K562 (cell line): Measurements from ENCODE around the gene NDUFAF2. TPM values are rescaled to one million over a fixed set of nuclear protein-coding genes. Genes with fewer than 3 reads are reported as not detected.

Experiments used
- ASH1L ChIP-seq: fragments of 450-650 bp; IDR thresholded peaks from 2 replicates; pipeline ENCODE4 v1.6.1; 2018; ENCODE audit warnings: borderline replicate concordance, mild to moderate bottlenecking, low read depth; ENCODE audit not compliant: partially characterized antibody
- BCL6 ChIP-seq: fragments of 250-450 bp; sonication (Bioruptor Pico); IDR thresholded peaks from 2 replicates; pipeline ENCODE4 v1.4.0; 2020
- CBFA2T2 ChIP-seq: fragments of 450-650 bp; conservative IDR thresholded peaks from 2 replicates; pipeline ENCODE4 v1.6.1; 2017; ENCODE audit warnings: mild to moderate bottlenecking
- EP300 ChIP-seq: IDR thresholded peaks from 2 replicates; pipeline ENCODE4 v1.6.1; 2012; ENCODE audit warnings: low read length, improper control_type of control experiment
- EWSR1 ChIP-seq: fragments of 450-650 bp; IDR thresholded peaks from 2 replicates; pipeline ENCODE4 v1.6.1; 2018; ENCODE audit warnings: borderline replicate concordance, mild to moderate bottlenecking, low read depth, moderate library complexity; ENCODE audit not compliant: partially characterized antibody
- FOSL1 ChIP-seq: fragments of 200-800 bp; sonication (Bioruptor generic); conservative IDR thresholded peaks from 2 replicates; pipeline ENCODE4 v1.6.1; 2016; ENCODE audit warnings: missing genetic modification characterization, missing compliant biosample characterization
- JUND ChIP-seq, 2 experiments: IDR thresholded peaks; 2 replicates in 1 of 2; 3 replicates in 1 of 2; pipeline ENCODE4 v1.6.1; 2011; ENCODE audit warnings: borderline replicate concordance in 2 of 2, low read depth in 2 of 2, low read length in 2 of 2, improper control_type of control experiment in 1 of 2, missing biosample characterization in 1 of 2, missing genetic modification characterization in 1 of 2, missing genetic modification reagents in 1 of 2
- KAT7 ChIP-seq: sonication (generic); formaldehyde crosslinking; IDR thresholded peaks from 2 replicates; pipeline ENCODE4 v1.8.0; 2022; ENCODE audit warnings: missing genetic modification reagents, mild to moderate bottlenecking, borderline replicate concordance
- MAZ ChIP-seq, 2 experiments: fragments of 450-650 bp in 1 of 2; sonication (generic) in 1 of 2; formaldehyde crosslinking; IDR thresholded peaks in 1 of 2; conservative IDR thresholded peaks in 1 of 2; 2 replicates each; pipeline versions ENCODE4 v1.4.0 to v1.5.0; 2020; ENCODE audit warnings: mild to moderate bottlenecking in 1 of 2, missing genetic modification reagents in 1 of 2
- NFRKB ChIP-seq: fragments of 450-650 bp; IDR thresholded peaks from 2 replicates; pipeline ENCODE4 v1.6.1; 2016; ENCODE audit warnings: low read depth
- NFXL1 ChIP-seq: fragments of 450-650 bp; formaldehyde crosslinking; IDR thresholded peaks from 2 replicates; pipeline ENCODE4 v1.4.0; 2021; ENCODE audit warnings: mild to moderate bottlenecking
- NR2C2 ChIP-seq, 2 experiments: fragments of 200-800 bp in 1 of 2; sonication (Bioruptor generic) in 1 of 2; sonication (generic) in 1 of 2; formaldehyde crosslinking in 1 of 2; IDR thresholded peaks; 2 replicates each; pipeline versions ENCODE4 v1.6.1 to v1.8.0; 2016 to 2022; ENCODE audit warnings: mild to moderate bottlenecking in 1 of 2, missing compliant biosample characterization in 1 of 2, missing genetic modification characterization in 1 of 2, missing genetic modification reagents in 1 of 2
- RBFOX2 ChIP-seq: fragments of 200-400 bp; formaldehyde crosslinking; IDR thresholded peaks from 2 replicates; pipeline ENCODE4 v1.6.1; 2017; ENCODE audit warnings: low read depth, mild to moderate bottlenecking, low read length, moderate library complexity
- SIX5 ChIP-seq, 2 experiments: IDR thresholded peaks; 2 replicates each; pipeline ENCODE4 v1.6.1; 2011; ENCODE audit warnings: low read length in 2 of 2, borderline replicate concordance in 1 of 2, low read depth in 1 of 2, mild to moderate bottlenecking in 1 of 2, moderate library complexity in 1 of 2; ENCODE audit not compliant: insufficient read depth in 1 of 2
- ZC3H4 ChIP-seq: sonication (generic); formaldehyde crosslinking; IDR thresholded peaks from 2 replicates; pipeline ENCODE4 v1.9.0; 2021; ENCODE audit warnings: missing genetic modification reagents, borderline replicate concordance
- polyA plus RNA-seq, 8 experiments: library from polyadenylated mRNA; depleted of rRNA in 4 of 8; stranded (reverse) in 5 of 8; unstranded in 3 of 8; fragments of >200 nt; fragmentation: Nextera tagmentation in 2 of 8; fragmentation: Illumina TruSeq in 1 of 8; extraction: Ambion mirVana in 2 of 8; extraction: Trizol in 1 of 8; gene quantifications; 2 replicates each; pipeline versions ENCODE4 v1.2.1 to v1.2.3, GENCODE V29; 2011 to 2014; ENCODE audit warnings: inconsistent platforms in 1 of 8, missing spikeins in 1 of 8
- total RNA-seq, 7 experiments: library from RNA; depleted of rRNA in 6 of 7; stranded (reverse); fragments of >200 nt in 6 of 7; fragmentation: Illumina TruSeq in 2 of 7; extraction: Trizol in 2 of 7; gene quantifications; 2 replicates each; pipeline versions ENCODE4 v1.2.1 to v1.2.3, GENCODE V29; 2011 to 2021; ENCODE audit warnings: low replicate concordance in 1 of 7
- TF ChIP-seq, protein P1 (sequence below): sonication (generic); formaldehyde crosslinking; IDR thresholded peaks from 2 replicates; pipeline ENCODE4 v1.8.1; 2023; ENCODE audit warnings: mild to moderate bottlenecking, missing genetic modification reagents
- TF ChIP-seq, protein P2 (sequence below): fragments of 200-800 bp; sonication (Bioruptor generic); IDR thresholded peaks from 2 replicates; pipeline ENCODE4 v1.6.1; 2016; ENCODE audit warnings: missing genetic modification characterization, missing compliant biosample characterization
- TF ChIP-seq, protein P3 (sequence below): fragments of 450-650 bp; formaldehyde crosslinking; IDR thresholded peaks from 2 replicates; pipeline ENCODE4 v1.4.0; 2022; ENCODE audit warnings: missing genetic modification characterization

Gene NDUFAF2
- total and polyA plus RNA-seq, 9 of the 15 experiments (the other 6 are each of a cell fraction or from before 2014, with no cell fraction given): 56.0 to 155 (median 95.9) TPM

DNA sequence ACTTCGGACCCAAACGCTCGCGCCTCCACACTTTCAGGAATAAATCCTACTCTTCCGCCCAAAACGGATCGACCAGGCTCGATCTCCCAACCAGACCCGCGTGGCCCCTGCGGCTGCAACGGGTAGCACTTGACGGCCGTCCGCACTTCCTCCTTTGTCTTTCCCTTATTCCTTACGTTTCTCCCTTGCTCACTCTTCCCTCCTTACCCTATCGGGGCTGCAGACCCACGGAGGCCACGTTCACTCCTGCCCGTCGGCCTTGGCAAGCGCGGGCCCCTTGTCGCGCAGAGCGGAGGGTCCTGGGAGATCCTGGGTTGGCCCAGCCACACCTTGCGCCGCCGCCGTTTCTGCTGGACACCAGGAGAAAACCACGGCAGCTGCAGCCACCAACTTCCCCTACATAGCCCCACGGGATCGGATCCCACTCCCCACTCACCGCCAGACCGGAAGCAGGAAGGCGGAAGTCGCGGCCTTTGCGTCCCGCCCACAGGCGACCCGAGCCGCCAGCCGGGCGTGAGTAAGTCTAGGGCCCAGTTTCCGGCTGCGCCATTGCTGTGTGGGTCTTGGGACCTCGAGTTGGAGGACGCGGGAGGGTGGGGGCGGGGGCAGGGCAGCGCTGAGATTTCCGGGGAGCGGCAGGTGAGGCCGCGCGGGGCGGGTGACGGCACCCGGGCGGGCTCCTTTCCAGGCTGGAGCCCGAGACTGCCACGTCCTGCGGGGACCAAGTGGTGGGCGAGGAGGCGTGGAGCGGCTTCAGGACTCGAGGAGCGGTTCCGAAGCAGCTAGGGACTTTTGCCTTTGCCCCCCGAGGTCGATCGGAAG lies 217.2 kb downstream of the NDUFAF2 start, which contains the start of gene SMIM15 (continued):
- TF ChIP-seq MAZ (CRISPR knock-in tag; conservative IDR thresholded peaks at IDR 0.05 in 1 of 2, IDR thresholded peaks at IDR 0.05 in 1 of 2): peak; percentile 46 to 57
- TF ChIP-seq CBFA2T2: no peak
- TF ChIP-seq, protein P1, sequence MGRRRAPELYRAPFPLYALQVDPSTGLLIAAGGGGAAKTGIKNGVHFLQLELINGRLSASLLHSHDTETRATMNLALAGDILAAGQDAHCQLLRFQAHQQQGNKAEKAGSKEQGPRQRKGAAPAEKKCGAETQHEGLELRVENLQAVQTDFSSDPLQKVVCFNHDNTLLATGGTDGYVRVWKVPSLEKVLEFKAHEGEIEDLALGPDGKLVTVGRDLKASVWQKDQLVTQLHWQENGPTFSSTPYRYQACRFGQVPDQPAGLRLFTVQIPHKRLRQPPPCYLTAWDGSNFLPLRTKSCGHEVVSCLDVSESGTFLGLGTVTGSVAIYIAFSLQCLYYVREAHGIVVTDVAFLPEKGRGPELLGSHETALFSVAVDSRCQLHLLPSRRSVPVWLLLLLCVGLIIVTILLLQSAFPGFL (CRISPR knock-in tag): peak; percentile 13; the same call in 1 of the 2 replicates
- peak; percentile 98 for TF ChIP-seq RBFOX2
- no peak for TF ChIP-seq NFXL1
- TF ChIP-seq NR2C2 (CRISPR knock-in tag; IDR thresholded peaks at IDR 0.05): no peak
- TF ChIP-seq NR2C2 (tag; IDR thresholded peaks at IDR 0.05): peak; percentile 92
- TF ChIP-seq EWSR1: no peak
- peak; percentile 83; the same call in 1 of the 2 replicates for TF ChIP-seq NFRKB
- no peak for TF ChIP-seq BCL6 (CRISPR knock-in tag)
- TF ChIP-seq, protein P2, sequence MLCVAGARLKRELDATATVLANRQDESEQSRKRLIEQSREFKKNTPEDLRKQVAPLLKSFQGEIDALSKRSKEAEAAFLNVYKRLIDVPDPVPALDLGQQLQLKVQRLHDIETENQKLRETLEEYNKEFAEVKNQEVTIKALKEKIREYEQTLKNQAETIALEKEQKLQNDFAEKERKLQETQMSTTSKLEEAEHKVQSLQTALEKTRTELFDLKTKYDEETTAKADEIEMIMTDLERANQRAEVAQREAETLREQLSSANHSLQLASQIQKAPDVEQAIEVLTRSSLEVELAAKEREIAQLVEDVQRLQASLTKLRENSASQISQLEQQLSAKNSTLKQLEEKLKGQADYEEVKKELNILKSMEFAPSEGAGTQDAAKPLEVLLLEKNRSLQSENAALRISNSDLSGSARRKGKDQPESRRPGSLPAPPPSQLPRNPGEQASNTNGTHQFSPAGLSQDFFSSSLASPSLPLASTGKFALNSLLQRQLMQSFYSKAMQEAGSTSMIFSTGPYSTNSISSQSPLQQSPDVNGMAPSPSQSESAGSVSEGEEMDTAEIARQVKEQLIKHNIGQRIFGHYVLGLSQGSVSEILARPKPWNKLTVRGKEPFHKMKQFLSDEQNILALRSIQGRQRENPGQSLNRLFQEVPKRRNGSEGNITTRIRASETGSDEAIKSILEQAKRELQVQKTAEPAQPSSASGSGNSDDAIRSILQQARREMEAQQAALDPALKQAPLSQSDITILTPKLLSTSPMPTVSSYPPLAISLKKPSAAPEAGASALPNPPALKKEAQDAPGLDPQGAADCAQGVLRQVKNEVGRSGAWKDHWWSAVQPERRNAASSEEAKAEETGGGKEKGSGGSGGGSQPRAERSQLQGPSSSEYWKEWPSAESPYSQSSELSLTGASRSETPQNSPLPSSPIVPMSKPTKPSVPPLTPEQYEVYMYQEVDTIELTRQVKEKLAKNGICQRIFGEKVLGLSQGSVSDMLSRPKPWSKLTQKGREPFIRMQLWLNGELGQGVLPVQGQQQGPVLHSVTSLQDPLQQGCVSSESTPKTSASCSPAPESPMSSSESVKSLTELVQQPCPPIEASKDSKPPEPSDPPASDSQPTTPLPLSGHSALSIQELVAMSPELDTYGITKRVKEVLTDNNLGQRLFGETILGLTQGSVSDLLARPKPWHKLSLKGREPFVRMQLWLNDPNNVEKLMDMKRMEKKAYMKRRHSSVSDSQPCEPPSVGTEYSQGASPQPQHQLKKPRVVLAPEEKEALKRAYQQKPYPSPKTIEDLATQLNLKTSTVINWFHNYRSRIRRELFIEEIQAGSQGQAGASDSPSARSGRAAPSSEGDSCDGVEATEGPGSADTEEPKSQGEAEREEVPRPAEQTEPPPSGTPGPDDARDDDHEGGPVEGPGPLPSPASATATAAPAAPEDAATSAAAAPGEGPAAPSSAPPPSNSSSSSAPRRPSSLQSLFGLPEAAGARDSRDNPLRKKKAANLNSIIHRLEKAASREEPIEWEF: no peak
- TF ChIP-seq JUND (IDR thresholded peaks at IDR 0.05; ENCODE audit: borderline replicate concordance, low read depth, low read length): peak; percentile 57
- no peak; the same call in 2 of the 3 replicates for TF ChIP-seq JUND (tag; IDR thresholded peaks at IDR 0.05; ENCODE audit: borderline replicate concordance, low read depth, low read length)
- TF ChIP-seq ZC3H4 (CRISPR knock-in tag): no peak; the same call in 1 of the 2 replicates
- no peak for TF ChIP-seq SIX5 (IDR thresholded peaks at IDR 0.05; ENCODE audit: borderline replicate concordance in 1 of 2, insufficient read depth in 1 of 2, low read depth in 1 of 2, low read length in 2 of 2)
- TF ChIP-seq EP300: 0 out of 2 replicates have a peak, but pooled peaks have one; percentile 14
- TF ChIP-seq KAT7: no peak
- TF ChIP-seq FOSL1: peak; percentile 54; the same call in 1 of the 2 replicates
- TF ChIP-seq, protein P3, sequence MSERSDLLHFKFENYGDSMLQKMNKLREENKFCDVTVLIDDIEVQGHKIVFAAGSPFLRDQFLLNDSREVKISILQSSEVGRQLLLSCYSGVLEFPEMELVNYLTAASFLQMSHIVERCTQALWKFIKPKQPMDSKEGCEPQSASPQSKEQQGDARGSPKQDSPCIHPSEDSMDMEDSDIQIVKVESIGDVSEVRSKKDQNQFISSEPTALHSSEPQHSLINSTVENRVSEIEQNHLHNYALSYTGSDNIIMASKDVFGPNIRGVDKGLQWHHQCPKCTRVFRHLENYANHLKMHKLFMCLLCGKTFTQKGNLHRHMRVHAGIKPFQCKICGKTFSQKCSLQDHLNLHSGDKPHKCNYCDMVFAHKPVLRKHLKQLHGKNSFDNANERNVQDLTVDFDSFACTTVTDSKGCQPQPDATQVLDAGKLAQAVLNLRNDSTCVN (CRISPR knock-in tag): no peak
- no peak for TF ChIP-seq ASH1L
